HCT116 (cell line): ENCODE measurements around the gene SUGP2. TPM values are rescaled to one million over a fixed set of nuclear protein-coding genes. Genes with fewer than 3 reads are reported as not detected.

Experiments used
- ATAC-seq: fragments of 200-7000 bp; cut with Tn5 transposase; 2 replicates; pipeline ENCODE4 v1.9.1; 2020; ENCODE audit warnings: mild to moderate bottlenecking, moderate library complexity
- BruUV-seq: library from RNA; stranded (reverse); fragments of 400-500 nt; replicated peaks from 2 replicates; lab custom pipeline; 2021; lab: Mats Ljungman, UMichigan
- CTCF ChIA-PET: fragments of 300-600 bp; sonication (Branson Sonifier 250); formaldehyde crosslinking; loops from one replicate; lab custom pipeline; 2021; ENCODE audit warnings: antibody characterized with exemption; lab: Charles Lee
- POLR2A ChIA-PET: fragments of 300-600, 350-600 bp; sonication (Branson Sonifier 250); formaldehyde crosslinking; loops from one replicate; lab custom pipeline; 2021; ENCODE audit warnings: antibody characterized with exemption; lab: Charles Lee
- RAD21 ChIA-PET, 2 experiments: fragments of 300-600 bp; sonication (Branson Sonifier 250); formaldehyde crosslinking; loops; one replicate each; lab custom pipeline; 2023; ENCODE audit warnings: low total read pairs in 2 of 2; ENCODE audit not compliant: uncharacterized antibody in 2 of 2, unreplicated experiment in 2 of 2, low non-redundant PET in 1 of 2; lab: Charles Lee
- DNase-seq: peaks from one replicate; pipeline ENCODE4 v3.0.0-alpha.2; 2010; ENCODE audit warnings: low read depth, low spot score
- H2AFZ ChIP-seq: fragments of 200-600 bp; shearing (Covaris generic), sonication (generic); 2 replicates; pipeline ENCODE4 v1.6.1; 2017; ENCODE audit warnings: low read depth, mixed run types, mixed read lengths, antibody characterized with exemption, low read length; ENCODE audit not compliant: poor library complexity, severe bottlenecking
- H3K27ac ChIP-seq: 2 replicates; pipeline ENCODE4 v1.5.1; 2012; ENCODE audit warnings: low read depth, low read length
- H3K27me3 ChIP-seq: fragments of 200-600 bp; sonication (generic); 2 replicates; pipeline ENCODE4 v1.6.1; 2016; ENCODE audit warnings: mixed run types, low read length, mixed read lengths; ENCODE audit not compliant: insufficient read depth
- H3K36me3 ChIP-seq, 2 experiments: fragments of 200-500 bp in 1 of 2; fragments of 200-600 bp in 1 of 2; sonication (Bioruptor generic) in 1 of 2; sonication (generic) in 1 of 2; 2 replicates each; pipeline versions ENCODE4 v1.5.1 to v1.6.1; 2014 to 2016; ENCODE audit warnings: low read length in 2 of 2, inconsistent platforms in 1 of 2, mixed read lengths in 1 of 2, mixed run types in 1 of 2; ENCODE audit not compliant: insufficient read depth in 2 of 2, control insufficient read depth in 1 of 2
- H3K4me1 ChIP-seq, 2 experiments: fragments of 200-600 bp in 1 of 2; sonication (generic) in 1 of 2; 2 replicates each; pipeline versions ENCODE4 v1.5.1 to v1.6.1; 2012 to 2017; ENCODE audit warnings: low read length in 2 of 2, inconsistent platforms in 1 of 2, mild to moderate bottlenecking in 1 of 2, mixed read lengths in 1 of 2, mixed run types in 1 of 2, moderate library complexity in 1 of 2; ENCODE audit not compliant: insufficient read depth in 2 of 2, control insufficient read depth in 1 of 2
- H3K4me2 ChIP-seq: fragments of 200-600 bp; sonication (generic); 2 replicates; pipeline ENCODE4 v1.6.1; 2017; ENCODE audit warnings: mixed run types, low read length, mixed read lengths
- H3K4me3 ChIP-seq, 2 experiments: fragments of 200-600 bp in 1 of 2; sonication (generic) in 1 of 2; replicated peaks in 1 of 2; 2 replicates each; pipeline ENCODE4 v1.5.1; 2011 to 2016; ENCODE audit warnings: low read length in 2 of 2, control low read depth in 1 of 2, low read depth in 1 of 2, mild to moderate bottlenecking in 1 of 2, mixed read lengths in 1 of 2, mixed run types in 1 of 2
- H3K79me2 ChIP-seq: fragments of 200-600 bp; sonication (generic); 2 replicates; pipeline ENCODE4 v1.6.1; 2017; ENCODE audit warnings: mild to moderate bottlenecking, mixed run types, low read length, moderate library complexity, mixed read lengths; ENCODE audit not compliant: insufficient read depth
- H3K9ac ChIP-seq: fragments of 200-600 bp; sonication (generic); 2 replicates; pipeline ENCODE4 v1.6.1; 2016; ENCODE audit warnings: low read length, mixed read lengths
- H3K9me2 ChIP-seq: fragments of 200-600 bp; sonication (generic), shearing (Covaris generic); 2 replicates; pipeline ENCODE4 v1.6.1; 2017; ENCODE audit warnings: mixed run types, mild to moderate bottlenecking, moderate library complexity; ENCODE audit not compliant: insufficient read depth
- H3K9me3 ChIP-seq, 2 experiments: fragments of 200-500 bp in 1 of 2; fragments of 200-600 bp in 1 of 2; sonication (Bioruptor generic) in 1 of 2; sonication (generic) in 1 of 2; 2 replicates each; pipeline ENCODE4 v1.6.1; 2014 to 2017; ENCODE audit warnings: low read length in 2 of 2, mixed read lengths in 2 of 2, inconsistent platforms in 1 of 2, low read depth in 1 of 2, mild to moderate bottlenecking in 1 of 2, mixed run types in 1 of 2, moderate library complexity in 1 of 2; ENCODE audit not compliant: control insufficient read depth in 1 of 2, insufficient read depth in 1 of 2
- H4K20me1 ChIP-seq: fragments of 200-600 bp; sonication (generic), shearing (Covaris generic); 2 replicates; pipeline ENCODE4 v1.6.1; 2017; ENCODE audit warnings: mixed run types, mild to moderate bottlenecking, moderate library complexity; ENCODE audit not compliant: insufficient read depth
- CEBPB ChIP-seq: IDR thresholded peaks from 2 replicates; pipeline ENCODE4 v1.6.1; 2012; ENCODE audit warnings: low read depth
- EGR1 ChIP-seq: IDR thresholded peaks from 2 replicates; pipeline ENCODE4 v1.6.1; 2012; ENCODE audit warnings: low read depth
- EZH2 ChIP-seq: fragments of 200-600 bp; sonication (generic); IDR thresholded peaks from 2 replicates; pipeline ENCODE4 v1.6.1; 2017; ENCODE audit warnings: antibody characterized with exemption, mixed run types
- FOSL1 ChIP-seq: IDR thresholded peaks from 2 replicates; pipeline ENCODE4 v1.6.1; 2012; ENCODE audit warnings: low read depth
- JUND ChIP-seq: IDR thresholded peaks from 2 replicates; pipeline ENCODE4 v1.6.1; 2012
- MAX ChIP-seq: IDR thresholded peaks from 2 replicates; pipeline ENCODE4 v1.6.1; 2012
- POLR2AphosphoS5 ChIP-seq: IDR thresholded peaks from 2 replicates; pipeline ENCODE4 v1.6.1; 2011; ENCODE audit warnings: mild to moderate bottlenecking, low read depth, low read length, moderate library complexity
- REST ChIP-seq: IDR thresholded peaks from 2 replicates; pipeline ENCODE4 v1.6.1; 2012; ENCODE audit warnings: low read depth
- SP1 ChIP-seq: IDR thresholded peaks from 2 replicates; pipeline ENCODE4 v1.6.1; 2012; ENCODE audit warnings: low read depth
- ZBTB33 ChIP-seq: IDR thresholded peaks from 2 replicates; pipeline ENCODE4 v1.6.1; 2011; ENCODE audit warnings: mild to moderate bottlenecking, low read length, moderate library complexity; ENCODE audit not compliant: insufficient replicate concordance; ENCODE audit errors: extremely low read depth
- ZNF274 ChIP-seq: fragments of 200-500 bp; sonication (Bioruptor generic); IDR thresholded peaks from 2 replicates; pipeline ENCODE4 v1.6.1; 2014; ENCODE audit warnings: mild to moderate bottlenecking, low read depth, low read length, inconsistent platforms
- intact Hi-C: fragments of 100-400 bp; cut with micrococcal nuclease; formaldehyde crosslinking; loops from 2 replicates; pipeline ENCODE4 v1.10.0; 2022
- total RNA-seq: library from RNA; stranded (reverse); gene quantifications from one replicate; pipeline ENCODE4 v1.2.1, GENCODE V29; 2021; ENCODE audit not compliant: unreplicated experiment

SUGP2 gene
- total RNA-seq, 1 experiment from 2014 or later = 82.4 TPM

- ChIA-PET RAD21 (no interaction called here), POLR2A (no interaction called here), CTCF (interaction anchor here (1.4 kb wide), 1 partner anchor 63 kb away, joined by 3 read pairs; no protein-coding TSS in a partner anchor)
- no TSS peak for BruUV-seq
- H3K27ac ChIP-seq = no peak overlapping the region
- no peaks in the 10 kb centered on the region for H3K9me3 ChIP-seq
- H3K36me3 ChIP-seq = peaks cover 8 to 53% of the 10 kb centered on the region in 2 experiments; a peak in 3 of 4 replicates
- no peaks in the 10 kb centered on the region for H3K4me1 ChIP-seq
- H3K9ac ChIP-seq = no peak overlapping the region
- H4K20me1 ChIP-seq = no peaks in the 10 kb centered on the region
- DNase-seq = no peak
- H3K4me3 ChIP-seq = no peak overlapping the region
- no peak overlapping the region for H2AFZ ChIP-seq
- no peak for ATAC-seq
- no peaks in the 10 kb centered on the region for H3K27me3 ChIP-seq
- TF ChIP-seq REST (no peak), ZBTB33 (no peak), POLR2AphosphoS5 (no peak), MAX (no peak), FOSL1 (no peak), ZNF274 (no peak), CEBPB (no peak), SP1 (no peak), EZH2 (no peak), JUND (no peak), EGR1 (no peak)
- no peaks in the 10 kb centered on the region for H3K79me2 ChIP-seq
- no peak overlapping the region for H3K4me2 ChIP-seq
- no peaks in the 10 kb centered on the region for H3K9me2 ChIP-seq
- intact Hi-C loops = loop anchor here (1.0 kb wide), 1 partner anchor 86 kb away; no protein-coding TSS in a partner anchor
These were observed 19.6 kb upstream of the SUGP2 start for GRCh38 chr19:19052921-19053320.
